NCI-H187 treated with DMSO at 0.1 percent for 48 hours (cell line): Measurements from ENCODE around the gene DDR1.

Experiments used
- DNase-seq: peaks from one replicate; lab custom pipeline; 2025; lab: John Stamatoyannopoulos, UW

The DDR1 gene

DNA sequence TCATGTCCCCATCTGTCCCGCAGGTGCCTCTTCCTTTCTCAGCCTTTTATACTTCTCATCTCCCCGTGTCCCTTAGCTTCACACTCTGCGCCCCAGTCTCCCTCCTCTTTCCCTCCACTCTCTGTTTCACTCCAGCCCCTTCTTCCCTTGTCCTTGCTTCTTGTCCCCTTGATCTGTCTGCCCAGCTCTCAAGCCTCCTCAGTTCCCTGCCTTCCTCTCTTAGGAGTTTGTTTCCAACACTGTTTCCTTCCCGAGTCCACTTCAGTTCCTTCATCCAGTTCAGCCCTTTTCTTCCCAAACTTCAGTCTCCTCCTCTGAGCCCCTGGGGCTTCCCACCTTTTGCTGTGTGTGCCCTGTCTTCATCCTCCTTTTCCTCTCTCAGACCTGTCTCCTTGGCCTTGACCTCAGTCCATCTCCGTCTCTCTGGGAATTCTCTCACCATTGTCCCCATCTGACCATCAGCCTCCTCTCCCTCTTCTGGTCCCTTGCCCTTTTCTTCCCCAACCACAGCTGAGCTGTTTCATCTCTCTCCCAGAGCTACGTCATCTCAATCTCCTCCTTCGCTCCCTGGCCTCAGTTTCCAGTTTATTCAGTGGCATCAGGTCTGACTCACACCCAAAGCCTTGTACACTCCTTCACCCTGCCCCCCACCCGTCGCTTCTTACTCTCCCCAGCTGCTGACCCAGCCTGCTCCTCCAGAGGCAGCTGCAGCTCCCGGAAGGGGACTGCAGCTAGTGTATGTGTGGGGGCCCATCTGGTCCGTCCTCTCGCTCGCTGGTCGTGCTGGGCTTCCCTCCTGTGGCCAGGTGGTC, 2.7 kb upstream of the DDR1 start:
- no peak for DNase-seq

DNA sequence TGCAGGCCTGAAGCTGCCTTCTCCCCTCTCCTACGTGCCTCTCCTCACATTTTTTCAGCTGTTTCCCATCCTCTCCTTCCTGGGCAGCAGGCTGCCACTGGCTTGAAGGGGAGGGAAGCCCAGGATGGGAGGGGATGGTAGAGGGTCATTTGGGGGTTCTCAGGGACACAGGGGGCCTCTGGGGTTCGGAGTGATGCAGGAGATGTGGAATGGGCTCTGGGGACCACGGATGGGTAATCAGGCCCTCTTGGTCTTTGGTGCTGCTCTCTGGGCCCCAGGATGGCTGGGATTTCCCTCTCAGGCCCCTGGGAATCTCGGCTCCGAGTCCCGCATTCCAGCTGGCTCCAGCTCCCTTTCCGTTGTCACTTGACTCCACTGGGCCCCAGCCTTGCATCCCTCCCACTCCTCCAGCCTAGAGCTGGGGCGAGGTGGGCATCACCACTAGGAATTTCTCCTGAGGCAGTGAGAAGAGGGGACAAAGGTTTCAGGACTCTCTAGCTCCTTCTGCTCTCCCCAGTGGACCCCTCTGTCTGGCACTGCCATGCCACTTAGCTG, 2.0 kb upstream of the DDR1 start:
- no peak for DNase-seq

DNA sequence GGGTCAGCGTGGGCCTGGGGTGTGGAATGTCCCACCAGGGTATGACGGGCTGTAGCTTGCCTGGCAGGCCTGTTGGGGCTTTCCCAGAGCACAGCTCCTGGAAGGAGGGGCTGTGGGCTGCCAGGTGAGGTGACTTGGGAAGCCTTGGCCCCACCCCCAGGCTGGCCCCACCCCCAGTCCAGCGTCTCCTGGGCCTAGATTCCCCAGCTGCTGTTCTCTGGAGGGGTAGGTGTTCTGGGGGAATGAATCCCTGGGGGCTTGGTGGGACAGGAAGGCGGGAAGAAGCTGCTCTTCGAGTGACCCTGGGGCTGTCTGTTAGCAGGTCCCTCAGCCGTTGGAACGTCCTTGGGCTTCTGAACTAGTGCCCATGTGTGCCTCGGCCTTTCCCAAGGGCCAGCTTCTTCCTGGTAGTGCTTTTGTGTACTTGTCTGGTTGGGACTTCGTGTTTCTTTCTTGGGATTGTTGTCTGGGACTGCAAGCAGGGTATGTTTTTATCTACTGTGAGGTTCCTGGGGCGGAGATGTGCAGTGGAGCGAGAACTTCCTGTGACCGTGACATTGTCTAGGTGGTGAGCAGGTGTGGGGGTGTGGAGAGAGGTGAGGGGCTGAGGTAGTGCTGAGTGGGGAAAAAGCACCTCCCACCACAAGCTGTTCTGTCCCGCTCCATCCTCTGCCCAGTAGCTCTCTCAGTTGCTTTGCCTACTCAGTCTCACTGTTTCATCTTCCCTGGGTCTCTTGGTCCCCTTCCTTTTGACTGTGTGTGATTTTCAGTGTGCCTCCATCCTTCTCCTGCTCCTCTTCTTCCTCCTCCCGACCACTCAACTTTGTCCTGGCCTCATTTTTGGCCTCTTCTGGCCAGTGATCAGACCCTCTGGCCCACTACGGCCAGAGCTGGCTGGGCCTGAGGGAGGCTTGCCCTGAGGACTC, 1.3 kb upstream of the DDR1 start:
- peak; percentile 30 for DNase-seq

DNA sequence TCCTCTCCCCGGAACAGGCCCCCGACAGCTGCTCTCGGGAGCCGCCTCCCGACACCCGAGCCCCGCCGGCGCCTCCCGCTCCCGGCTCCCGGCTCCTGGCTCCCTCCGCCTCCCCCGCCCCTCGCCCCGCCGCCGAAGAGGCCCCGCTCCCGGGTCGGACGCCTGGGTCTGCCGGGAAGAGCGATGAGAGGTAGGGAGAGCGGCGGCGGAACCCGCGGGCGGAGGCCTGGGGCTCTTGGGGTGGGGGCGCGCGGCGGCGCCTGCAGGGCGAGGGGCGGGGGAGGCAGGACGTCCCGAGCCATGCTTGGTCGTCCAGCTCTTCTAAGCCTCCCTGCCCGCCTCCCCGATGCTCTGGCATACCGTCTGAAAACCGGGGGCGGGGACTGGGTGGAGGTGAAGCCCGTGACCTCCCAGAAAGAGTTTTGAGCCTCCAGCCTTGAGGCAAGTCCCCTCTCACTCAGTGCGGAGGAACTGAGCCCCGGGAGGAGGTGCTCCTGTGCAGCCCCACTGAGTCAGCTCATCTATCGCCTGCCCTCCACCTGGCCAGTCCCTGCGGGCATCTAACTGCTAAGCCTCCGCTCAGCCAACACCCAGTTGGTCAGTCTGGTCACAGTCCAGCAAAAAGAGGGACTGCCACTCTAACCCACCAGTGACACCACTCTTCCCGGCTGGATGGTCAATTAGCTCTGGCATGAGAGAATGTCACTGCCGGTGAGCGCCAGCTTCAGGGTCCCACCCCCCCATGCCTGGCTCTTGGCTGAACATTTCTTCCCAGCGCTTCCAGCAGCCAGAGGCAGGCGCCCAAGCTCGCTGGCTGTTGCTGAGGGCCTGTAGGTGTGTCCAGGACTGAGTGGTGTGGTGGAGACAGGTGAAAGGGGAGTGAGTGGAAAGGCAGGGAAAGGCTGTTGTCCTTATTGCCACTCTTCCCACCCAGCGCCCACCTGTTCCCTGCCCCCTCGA, 482 bp downstream of the DDR1 start:
- no peak for DNase-seq

DNA sequence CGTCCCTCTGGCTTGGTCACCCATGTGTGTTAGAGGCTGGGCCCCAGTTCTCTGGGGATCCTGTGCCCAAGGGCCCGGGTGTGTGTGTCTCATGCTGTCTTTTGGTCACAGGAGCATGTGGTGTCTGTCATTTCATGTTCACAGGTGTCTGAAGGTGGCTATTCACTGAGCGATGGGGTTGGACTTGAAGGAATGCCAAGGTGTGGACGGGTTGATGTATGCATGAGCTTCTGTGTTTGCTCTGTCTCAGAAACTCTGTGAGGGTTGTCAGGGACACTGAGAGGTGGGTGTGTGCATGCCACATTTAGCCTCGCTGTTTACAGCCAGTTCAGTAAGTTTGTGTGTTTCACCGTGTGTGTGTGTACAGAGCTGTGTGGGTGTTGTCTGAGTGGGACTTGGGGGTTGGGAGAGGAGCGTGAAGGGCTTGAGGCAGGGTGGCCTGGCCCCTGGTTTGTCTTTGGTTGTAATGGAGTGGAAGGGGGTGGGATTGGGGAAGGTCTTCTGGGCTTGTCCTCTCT, 1.2 kb downstream of the DDR1 start:
- no peak for DNase-seq

DNA sequence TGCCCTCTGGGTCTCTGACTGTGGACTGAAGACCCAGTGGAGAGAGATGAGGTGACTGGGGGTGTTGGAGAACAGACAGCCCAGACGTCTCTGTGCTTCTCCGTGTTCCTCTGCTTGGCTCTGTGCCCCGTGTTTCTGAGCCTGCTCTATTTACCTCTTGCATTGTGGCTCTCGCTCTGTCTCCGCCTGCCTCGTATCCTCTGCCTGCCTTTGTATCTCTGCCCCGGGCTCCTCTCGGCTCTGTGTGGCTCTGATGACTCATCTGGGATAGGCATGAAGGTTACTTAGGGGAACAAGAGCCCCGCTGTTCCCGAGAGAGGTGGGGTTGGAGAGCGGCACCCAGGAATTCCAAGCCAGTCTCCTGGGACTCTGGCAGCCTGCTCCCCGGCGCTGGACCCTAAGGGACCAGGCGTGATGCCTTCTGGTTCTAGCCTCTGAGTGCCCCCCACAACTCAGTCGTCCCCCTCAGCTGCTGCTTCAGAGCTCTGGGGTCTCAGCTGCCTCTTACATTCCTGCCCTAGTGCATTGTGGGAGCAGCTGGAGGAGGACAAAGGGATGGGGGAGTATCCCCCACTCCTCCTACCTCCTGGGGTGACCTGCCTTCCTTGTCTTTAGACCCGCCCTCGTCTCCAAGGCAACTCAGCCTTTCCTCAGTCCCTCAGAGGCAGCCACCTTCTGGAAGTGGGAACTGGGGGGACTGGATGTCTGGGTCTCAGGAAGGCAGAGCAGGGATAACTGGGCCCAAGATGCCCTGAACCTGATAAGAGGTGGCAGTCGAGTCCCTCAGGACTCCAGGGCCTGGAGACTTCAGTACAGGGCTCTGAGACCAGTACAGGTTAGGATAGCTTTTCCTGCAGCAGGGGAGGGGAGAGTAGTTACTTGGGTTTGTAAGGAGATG, 1.9 kb downstream of the DDR1 start:
- no peak for DNase-seq

DNA sequence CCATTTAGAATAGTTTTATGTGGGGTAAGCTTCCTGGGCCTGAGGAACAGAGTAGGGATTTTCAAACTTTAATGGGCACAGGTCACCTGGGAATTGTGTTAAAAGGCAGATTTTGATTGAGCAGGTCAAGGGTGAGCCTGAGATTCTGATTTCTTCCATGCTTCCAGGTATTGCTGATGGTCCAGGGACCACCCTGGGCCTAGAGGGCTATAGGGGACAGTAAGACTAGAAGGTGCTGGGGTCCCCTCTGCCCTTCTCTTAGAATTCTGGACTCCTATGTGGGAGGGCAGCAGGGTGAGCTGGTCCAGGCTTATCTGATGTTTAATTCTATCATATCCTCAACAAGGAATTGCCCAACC, 2.6 kb downstream of the DDR1 start:
- DNase-seq: no peak

DNA sequence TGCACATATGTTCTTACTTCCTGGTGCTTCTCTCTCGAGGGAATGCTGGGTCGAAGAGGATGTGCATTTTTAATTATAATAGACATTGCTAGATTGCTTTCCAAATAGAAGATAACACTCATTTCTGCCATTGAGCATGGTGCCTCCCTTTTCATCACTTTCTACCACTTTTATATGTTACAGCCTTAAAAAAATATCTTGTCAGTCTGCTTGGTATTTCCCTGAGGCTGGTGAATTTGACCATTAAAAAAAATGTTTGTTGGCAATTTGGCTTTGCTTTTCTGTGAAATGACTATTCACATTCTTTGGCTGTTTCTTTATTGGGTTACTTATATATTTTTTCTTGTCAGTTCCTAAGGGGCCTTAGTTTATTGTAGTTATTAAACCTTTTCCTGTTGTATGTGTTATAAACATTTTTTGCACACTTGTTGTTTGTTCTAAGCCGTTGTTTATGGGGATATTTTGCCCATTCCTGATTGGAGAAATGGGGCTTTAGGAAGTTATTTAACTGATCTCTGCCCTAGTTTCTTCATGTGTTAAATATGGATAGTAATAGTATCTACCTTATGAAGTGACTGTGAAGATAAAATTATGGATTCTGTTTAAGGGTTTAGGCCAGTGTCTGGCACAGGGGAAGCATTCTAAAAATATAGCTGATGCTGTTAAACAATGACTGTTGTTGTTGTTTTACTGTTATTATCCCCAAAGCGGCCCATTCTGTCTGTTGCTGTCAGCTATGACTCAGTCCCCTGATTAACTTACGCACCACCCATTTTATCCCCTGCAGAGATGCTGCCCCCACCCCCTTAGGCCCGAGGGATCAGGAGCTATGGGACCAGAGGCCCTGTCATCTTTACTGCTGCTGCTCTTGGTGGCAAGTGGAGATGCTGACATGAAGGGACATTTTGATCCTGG, 3.8 kb downstream of the DDR1 start:
- DNase-seq: no peak

DNA sequence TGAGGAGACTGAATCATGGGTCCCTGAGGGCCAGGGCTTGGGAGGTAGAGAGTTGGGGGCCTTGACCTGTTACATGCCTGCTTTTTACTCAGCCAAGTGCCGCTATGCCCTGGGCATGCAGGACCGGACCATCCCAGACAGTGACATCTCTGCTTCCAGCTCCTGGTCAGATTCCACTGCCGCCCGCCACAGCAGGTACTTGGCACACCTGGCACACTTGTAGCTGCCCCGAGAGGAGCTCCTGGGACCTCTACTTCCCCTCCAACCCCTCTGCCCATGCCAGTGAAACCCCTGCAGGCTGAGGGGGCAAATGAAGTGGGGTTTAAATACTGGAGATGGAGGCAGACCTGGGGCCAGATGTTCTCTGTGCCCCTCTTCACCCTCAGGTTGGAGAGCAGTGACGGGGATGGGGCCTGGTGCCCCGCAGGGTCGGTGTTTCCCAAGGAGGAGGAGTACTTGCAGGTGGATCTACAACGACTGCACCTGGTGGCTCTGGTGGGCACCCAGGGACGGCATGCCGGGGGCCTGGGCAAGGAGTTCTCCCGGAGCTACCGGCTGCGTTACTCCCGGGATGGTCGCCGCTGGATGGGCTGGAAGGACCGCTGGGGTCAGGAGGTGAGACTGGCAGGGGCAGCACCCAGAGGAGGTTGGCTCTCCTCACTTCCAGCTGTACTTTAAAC, 4.6 kb downstream of the DDR1 start:
- DNase-seq: no peak

DNA sequence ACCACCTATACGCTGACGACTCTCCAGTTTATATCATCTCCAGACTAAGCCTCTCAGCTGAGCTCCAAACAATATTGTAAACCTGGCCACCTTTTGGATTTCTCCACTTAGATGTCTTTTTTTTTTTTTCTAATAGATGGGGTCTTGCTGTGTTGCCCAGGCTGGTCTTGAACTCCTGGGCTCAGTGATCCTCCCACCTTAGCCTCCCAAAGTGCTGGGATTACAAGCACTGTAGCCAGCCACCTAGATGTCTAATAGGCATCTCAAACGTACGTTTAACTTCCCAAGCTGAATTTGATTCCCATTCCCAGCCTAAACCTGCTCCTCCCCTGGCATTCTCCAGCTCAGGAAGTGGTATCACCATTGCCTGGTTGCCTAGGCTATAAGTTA, 5.2 kb downstream of the DDR1 start:
- no peak for DNase-seq

DNA sequence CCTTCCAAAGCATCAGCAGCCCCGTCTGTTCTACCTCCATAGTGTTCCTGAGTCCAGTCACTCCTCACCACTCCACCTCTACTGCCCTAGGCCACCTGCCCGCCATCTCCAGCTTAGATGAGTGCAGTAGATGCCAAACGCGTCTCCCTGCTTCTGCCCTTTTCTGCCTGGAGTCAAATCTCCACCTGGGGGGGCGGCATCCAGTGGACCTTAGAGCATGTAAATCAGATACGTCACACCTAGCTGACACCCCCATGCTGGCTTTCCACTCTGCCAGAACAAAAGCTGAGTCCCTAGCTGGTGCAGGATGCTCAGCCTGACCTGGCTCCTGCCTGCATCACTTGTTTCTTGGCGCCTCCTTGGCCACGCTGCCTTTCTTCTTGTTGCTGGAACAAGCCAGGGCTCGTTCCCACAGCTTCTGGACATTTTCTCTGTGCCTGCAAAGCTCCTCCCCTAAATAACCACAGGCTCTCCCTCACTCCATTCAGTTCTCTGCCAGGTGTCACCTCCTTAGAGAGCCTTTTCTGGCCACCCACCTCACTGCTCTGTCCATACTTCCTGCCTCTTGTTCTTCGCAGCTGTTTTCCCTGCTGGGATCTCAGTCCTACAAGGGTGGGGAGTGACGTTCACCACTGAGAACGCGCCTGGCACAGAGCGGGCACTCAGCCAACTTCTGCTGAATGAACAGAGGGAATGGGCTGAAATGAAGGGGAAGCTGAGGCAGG, 5.8 kb downstream of the DDR1 start:
- DNase-seq: peak; percentile 31

DNA sequence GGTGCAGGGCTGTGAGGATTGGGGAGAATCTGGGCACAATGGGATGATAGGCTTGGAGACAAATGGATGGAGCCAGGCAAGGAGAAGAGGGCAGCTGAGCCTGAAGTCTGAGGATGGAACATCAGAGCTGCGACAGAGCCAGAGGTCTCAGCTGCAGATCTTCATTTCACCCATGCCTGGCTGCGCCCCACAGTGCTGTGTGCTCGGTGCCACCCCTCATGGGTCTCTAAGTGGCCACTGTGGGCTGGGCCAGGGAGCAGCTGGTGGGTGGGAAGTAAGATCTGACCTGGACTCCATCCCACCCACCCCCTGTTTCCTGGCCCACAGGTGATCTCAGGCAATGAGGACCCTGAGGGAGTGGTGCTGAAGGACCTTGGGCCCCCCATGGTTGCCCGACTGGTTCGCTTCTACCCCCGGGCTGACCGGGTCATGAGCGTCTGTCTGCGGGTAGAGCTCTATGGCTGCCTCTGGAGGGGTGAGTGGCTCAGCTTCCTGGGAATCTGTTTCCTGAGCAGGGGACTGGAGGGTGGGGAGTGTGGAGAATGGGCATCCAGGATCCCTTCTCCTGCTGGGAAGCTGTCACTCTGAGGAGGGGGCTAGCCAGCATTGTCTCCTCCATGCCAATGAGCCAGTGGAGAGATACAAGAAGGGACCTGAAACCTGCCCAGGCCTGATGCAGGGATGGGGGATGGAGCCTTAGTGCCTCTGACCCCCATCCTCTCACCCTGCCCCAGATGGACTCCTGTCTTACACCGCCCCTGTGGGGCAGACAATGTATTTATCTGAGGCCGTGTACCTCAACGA, 6.5 kb downstream of the DDR1 start:
- DNase-seq: no peak

DNA sequence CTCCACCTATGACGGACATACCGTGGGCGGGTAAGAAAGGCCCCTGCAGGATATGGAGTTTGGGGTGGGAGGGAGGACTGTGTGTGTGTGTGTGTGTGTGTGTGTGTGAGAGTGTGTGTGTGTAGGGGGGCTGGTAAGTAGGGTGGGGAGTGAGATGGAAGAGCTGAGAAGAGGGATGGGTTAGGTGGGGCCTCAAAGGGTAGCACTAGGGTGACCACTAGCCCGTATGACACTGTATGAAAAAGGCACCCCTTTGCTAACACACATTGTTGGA, 7.1 kb downstream of the DDR1 start:
- DNase-seq: no peak

DNA sequence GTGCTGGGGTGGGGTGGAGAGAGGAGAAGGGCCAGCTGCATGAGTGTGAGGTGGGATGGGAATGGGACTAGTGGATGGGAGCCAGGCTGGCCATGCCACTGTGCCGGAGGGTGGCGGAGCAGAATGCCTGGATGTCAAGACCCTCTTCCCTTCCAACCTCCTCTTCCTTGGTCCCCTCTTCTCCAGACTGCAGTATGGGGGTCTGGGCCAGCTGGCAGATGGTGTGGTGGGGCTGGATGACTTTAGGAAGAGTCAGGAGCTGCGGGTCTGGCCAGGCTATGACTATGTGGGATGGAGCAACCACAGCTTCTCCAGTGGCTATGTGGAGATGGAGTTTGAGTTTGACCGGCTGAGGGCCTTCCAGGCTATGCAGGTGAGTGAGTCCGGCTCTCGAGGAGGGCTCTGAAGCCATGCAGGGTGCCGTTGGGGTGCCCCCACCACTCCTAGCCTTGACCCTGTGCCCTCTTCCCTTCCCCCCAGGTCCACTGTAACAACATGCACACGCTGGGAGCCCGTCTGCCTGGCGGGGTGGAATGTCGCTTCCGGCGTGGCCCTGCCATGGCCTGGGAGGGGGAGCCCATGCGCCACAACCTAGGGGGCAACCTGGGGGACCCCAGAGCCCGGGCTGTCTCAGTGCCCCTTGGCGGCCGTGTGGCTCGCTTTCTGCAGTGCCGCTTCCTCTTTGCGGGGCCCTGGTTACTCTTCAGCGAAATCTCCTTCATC, 7.7 kb downstream of the DDR1 start:
- no peak for DNase-seq

DNA sequence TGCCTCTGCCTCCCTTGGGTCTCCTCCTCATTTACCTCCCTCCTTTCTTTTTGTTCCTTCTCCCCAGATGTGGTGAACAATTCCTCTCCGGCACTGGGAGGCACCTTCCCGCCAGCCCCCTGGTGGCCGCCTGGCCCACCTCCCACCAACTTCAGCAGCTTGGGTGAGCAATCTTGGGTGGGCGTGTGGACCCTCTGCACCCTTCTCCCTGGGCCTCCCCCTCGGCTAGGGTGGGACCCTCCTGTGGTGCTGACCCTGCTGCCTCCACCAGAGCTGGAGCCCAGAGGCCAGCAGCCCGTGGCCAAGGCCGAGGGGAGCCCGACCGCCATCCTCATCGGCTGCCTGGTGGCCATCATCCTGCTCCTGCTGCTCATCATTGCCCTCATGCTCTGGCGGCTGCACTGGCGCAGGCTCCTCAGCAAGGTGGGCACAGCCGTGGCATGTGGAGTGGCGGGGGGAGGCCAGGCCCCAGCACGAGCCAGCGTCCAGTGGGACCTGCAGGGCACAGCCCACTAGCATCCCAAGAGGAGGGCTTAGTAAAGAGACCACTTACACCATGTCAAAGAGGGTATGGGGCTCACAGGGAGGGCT, 8.8 kb downstream of the DDR1 start:
- DNase-seq: no peak

DNA sequence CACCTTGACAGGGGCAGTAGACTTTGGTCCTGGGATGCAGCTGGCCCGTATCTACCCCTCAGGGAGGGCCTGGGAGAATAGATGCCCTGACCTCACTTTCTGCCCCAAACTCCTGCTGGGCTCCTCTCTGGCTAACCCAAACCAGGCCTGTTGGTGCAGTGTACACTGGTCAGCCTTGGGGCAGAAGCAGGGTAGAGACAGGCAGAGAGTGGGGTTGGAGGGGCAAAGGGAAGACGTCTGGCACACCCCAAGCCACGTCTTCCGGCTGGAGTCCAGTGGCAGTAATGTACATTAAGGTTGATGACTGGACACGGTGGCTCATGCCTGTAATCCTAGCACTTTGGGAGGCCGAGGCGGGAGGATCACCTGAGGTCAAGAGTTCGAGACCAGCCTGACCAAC, 9.3 kb downstream of the DDR1 start:
- no peak for DNase-seq

DNA sequence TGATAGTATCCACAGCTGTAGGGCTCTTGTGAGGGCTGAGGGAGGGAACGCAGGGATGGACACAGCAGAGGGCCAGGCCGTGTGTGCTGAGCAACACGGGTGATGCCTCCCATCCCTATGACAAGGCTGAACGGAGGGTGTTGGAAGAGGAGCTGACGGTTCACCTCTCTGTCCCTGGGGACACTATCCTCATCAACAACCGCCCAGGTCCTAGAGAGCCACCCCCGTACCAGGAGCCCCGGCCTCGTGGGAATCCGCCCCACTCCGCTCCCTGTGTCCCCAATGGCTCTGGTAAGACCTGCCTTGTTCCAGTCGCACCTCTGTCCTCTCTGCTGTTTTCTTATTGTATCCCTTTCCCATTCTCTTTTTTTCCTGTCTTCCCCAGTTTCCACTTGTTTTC, 10.1 kb downstream of the DDR1 start:
- no peak for DNase-seq
